ENCODE data around the gene COL1A1. TPM values are rescaled to one million over a fixed set of nuclear protein-coding genes. Genes with fewer than 3 reads are reported as not detected.

COL1A1 gene
- total RNA-seq, 2 donors from 2014 or later = 11.2 to 62.3 TPM

DNA sequence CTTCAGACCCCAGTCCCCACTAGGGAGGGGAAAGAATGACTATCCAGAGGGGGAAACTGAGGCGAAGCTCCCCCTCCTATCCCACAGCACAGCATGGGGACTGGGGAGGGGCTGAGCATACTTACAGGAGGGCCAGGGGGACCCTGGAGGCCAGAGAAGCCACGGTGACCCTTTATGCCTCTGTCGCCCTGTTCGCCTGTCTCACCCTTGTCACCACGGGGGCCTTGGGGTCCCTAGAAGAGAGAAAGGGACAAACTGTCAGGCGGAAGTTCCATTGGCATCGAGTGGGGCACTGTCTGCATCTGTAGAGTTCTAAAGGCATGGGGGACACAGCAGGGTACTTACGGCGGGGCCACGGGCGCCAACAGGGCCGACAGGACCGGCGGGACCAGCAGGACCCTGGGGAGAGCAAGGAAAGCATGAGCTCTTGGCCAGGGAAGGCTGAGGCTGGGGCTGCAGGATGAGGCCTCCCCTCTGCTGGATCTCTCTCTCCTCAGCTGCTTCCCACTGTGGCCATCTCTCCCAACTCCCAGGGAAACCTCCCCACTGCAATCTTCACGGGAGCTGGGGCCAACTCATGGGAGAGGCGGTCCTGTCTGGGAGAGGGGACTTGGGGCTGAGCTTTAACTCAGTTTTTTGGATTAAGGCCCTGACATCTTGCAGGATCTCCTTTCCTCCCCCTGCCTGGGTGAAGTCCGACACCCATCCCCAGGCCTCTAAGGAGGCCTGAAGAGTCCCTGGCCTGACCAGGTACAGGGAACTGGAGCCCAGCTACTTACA lies 13.5 kb downstream of the COL1A1 start:
- ATAC-seq (no peak), DNase-seq (no peak)
- WGBS, 2 donors = 75 to 80% methylated on average over 13 to 17 of the region's 17 CpGs
- no peaks in the 10 kb centered on the region for H3K27me3 ChIP-seq
- H3K36me3 ChIP-seq (replicated peaks in 1 of 2; ENCODE audit: insufficient read depth in 1 of 2, low read depth in 2 of 2) = no peaks in the 10 kb centered on the region
- intact Hi-C loops (cut with DNase I) = no loop called here
- no peaks in the 10 kb centered on the region for H3K9me3 ChIP-seq
- H3K27ac ChIP-seq = no peak overlapping the region
- H3K4me1 ChIP-seq = no peaks in the 10 kb centered on the region
- H3K4me3 ChIP-seq = no peak overlapping the region
- TF ChIP-seq, protein P1, sequence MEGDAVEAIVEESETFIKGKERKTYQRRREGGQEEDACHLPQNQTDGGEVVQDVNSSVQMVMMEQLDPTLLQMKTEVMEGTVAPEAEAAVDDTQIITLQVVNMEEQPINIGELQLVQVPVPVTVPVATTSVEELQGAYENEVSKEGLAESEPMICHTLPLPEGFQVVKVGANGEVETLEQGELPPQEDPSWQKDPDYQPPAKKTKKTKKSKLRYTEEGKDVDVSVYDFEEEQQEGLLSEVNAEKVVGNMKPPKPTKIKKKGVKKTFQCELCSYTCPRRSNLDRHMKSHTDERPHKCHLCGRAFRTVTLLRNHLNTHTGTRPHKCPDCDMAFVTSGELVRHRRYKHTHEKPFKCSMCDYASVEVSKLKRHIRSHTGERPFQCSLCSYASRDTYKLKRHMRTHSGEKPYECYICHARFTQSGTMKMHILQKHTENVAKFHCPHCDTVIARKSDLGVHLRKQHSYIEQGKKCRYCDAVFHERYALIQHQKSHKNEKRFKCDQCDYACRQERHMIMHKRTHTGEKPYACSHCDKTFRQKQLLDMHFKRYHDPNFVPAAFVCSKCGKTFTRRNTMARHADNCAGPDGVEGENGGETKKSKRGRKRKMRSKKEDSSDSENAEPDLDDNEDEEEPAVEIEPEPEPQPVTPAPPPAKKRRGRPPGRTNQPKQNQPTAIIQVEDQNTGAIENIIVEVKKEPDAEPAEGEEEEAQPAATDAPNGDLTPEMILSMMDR (IDR thresholded peaks at IDR 0.05) = no peak
- no peak for TF ChIP-seq POLR2A (IDR thresholded peaks at IDR 0.05)

DNA sequence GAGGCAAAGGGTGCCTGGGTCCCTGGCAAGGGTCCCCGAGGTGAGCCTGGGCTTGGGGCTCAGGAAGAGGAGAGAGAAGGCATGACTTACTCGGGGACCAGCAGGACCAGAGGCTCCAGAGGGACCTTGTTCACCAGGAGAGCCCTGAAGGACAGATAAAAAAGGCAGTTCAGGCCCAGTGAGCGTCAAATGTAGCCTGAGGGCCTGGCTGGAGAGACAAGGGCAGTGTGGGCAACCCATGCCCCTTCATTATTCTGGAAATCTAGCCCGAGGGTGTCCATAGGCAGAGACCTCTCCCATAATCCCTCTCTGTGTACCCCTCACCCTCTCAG lies 14.1 kb downstream of the COL1A1 start:
- no peak overlapping the region for H3K4me3 ChIP-seq
- DNase-seq = no peak
- H3K9me3 ChIP-seq = no peaks in the 10 kb centered on the region
- TF ChIP-seq, protein P1 (IDR thresholded peaks at IDR 0.05) = no peak
- TF ChIP-seq POLR2A (IDR thresholded peaks at IDR 0.05) = no peak
- no peak overlapping the region for H3K27ac ChIP-seq
- H3K4me1 ChIP-seq = no peaks in the 10 kb centered on the region
- H3K27me3 ChIP-seq = no peaks in the 10 kb centered on the region
- ATAC-seq = no peak
- WGBS, 2 donors = 66 to 67% methylated on average over 4 of the region's 4 CpGs
- H3K36me3 ChIP-seq (replicated peaks in 1 of 2; ENCODE audit: insufficient read depth in 1 of 2, low read depth in 2 of 2) = no peaks in the 10 kb centered on the region
- intact Hi-C loops (cut with DNase I) = no loop called here

DNA sequence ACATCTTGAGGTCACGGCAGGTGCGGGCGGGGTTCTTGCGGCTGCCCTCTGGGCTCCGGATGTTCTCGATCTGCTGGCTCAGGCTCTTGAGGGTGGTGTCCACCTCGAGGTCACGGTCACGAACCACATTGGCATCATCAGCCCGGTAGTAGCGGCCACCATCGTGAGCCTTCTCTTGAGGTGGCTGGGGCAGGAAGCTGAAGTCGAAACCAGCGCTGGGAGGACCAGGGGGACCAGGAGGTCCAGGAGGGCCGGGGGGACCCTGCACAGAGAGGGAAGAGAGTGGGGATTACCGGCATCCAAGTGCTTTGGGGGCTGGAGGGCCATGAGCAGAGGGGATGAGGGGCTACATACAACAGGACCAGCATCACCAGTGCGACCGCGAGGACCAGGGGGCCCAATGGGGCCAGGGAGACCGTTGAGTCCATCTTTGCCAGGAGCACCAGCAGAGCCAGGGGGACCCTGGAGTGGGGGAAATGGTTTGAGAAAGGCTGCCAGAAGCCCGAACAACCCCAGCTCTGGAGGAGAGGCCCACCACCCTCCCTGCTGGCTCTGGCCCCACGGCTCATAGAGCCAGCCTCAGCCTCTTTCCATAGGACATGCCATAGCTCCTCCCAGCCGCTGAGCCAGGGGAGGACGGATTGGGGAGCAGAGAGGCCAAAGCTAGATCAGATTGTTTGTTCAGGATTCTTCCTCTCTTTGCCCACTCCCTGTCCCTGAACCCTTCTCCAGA lies 14.6 kb downstream of the COL1A1 start:
- H3K36me3 ChIP-seq (replicated peaks in 1 of 2; ENCODE audit: insufficient read depth in 1 of 2, low read depth in 2 of 2) = no peaks in the 10 kb centered on the region
- TF ChIP-seq POLR2A (IDR thresholded peaks at IDR 0.05) = no peak
- TF ChIP-seq, protein P1 (IDR thresholded peaks at IDR 0.05) = no peak
- H3K4me1 ChIP-seq = no peaks in the 10 kb centered on the region
- intact Hi-C loops (cut with DNase I) = no loop called here
- H3K27me3 ChIP-seq = no peaks in the 10 kb centered on the region
- no peak overlapping the region for H3K4me3 ChIP-seq
- ATAC-seq = no peak
- H3K27ac ChIP-seq = no peak overlapping the region
- 73 to 81% methylated on average over 16 to 24 of the region's 24 CpGs for WGBS, 2 donors
- no peak for DNase-seq
- H3K9me3 ChIP-seq = no peaks in the 10 kb centered on the region

DNA sequence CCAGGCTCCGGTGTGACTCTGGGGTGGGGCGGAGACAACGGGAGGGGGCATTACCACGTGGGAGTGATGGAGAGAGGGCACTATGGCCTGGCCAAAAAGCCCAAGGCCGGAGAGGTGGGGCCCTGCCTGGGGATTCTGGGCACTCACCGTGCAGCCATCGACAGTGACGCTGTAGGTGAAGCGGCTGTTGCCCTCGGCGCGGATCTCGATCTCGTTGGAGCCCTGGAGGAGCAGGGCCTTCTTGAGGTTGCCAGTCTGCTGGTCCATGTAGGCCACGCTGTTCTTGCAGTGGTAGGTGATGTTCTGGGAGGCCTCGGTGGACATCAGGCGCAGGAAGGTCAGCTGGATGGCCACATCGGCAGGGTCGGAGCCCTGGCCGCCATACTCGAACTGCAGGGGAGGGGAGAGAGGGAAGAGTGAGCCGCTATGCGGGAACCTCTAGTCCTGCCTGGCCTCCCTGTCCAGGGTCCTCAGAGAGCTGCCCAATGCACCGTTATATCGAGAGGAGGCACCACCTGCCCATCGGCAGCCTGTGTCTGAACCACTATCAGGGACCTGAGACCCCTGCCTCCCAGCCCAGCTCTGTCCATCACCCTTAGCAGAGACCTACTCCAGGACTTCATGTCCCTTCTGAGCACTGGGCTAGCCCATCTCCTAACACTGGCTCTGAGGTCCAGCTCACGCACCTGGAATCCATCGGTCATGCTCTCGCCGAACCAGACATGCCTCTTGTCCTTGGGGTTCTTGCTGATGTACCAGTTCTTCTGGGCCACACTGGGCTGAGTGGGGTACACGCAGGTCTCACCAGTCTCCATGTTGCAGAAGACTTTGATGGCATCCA lies 15.6 kb downstream of the COL1A1 start:
- no peak for DNase-seq

More for the DNA sequence above, 15.6 kb downstream of the COL1A1 start:
- H3K4me1 ChIP-seq = no peaks in the 10 kb centered on the region
- no peak for TF ChIP-seq POLR2A (IDR thresholded peaks at IDR 0.05)
- TF ChIP-seq, protein P1 (IDR thresholded peaks at IDR 0.05) = no peak
- intact Hi-C loops (cut with DNase I) = no loop called here
- no peak for ATAC-seq
- no peak overlapping the region for H3K27ac ChIP-seq
- H3K27me3 ChIP-seq = no peaks in the 10 kb centered on the region
- no peak overlapping the region for H3K4me3 ChIP-seq
- WGBS, 2 donors = 73 to 77% methylated on average over 21 to 31 of the region's 31 CpGs
- no peaks in the 10 kb centered on the region for H3K9me3 ChIP-seq
- H3K36me3 ChIP-seq (replicated peaks in 1 of 2; ENCODE audit: insufficient read depth in 1 of 2, low read depth in 2 of 2) = no peaks in the 10 kb centered on the region

All from body of pancreas (tissue), 4 donors.